BJ (cell line): ENCODE data around the gene PLEKHA5. TPM values are rescaled to one million over a fixed set of nuclear protein-coding genes. Genes with fewer than 3 reads are reported as not detected.

ENCODE experiments used
- CTCF ChIA-PET: fragments of 350-600 bp; formaldehyde crosslinking; extraction: SDS; loops from one replicate; lab custom pipeline; 2021; ENCODE audit warnings: antibody characterized with exemption, inconsistent platforms; lab: Yijun Ruan, JAX
- POLR2A ChIA-PET: fragments of 300-600 bp; sonication (Branson Sonifier 250); formaldehyde crosslinking; extraction: SDS; loops from one replicate; lab custom pipeline; 2021; ENCODE audit warnings: antibody characterized with exemption; lab: Charles Lee
- DNase-seq: peaks from one replicate; pipeline ENCODE4 v3.0.0-alpha.2; 2011; ENCODE audit warnings: low read depth
- H3K27me3 ChIP-seq: 2 replicates; pipeline ENCODE4 v1.6.0; 2011; ENCODE audit warnings: low read length; ENCODE audit not compliant: control insufficient read depth, insufficient read depth
- H3K36me3 ChIP-seq: 2 replicates; pipeline ENCODE4 v1.5.1; 2011; ENCODE audit warnings: low read length; ENCODE audit not compliant: control insufficient read depth, insufficient read depth
- H3K4me3 ChIP-seq: 2 replicates; pipeline ENCODE4 v1.5.1; 2011; ENCODE audit warnings: low read depth, mild to moderate bottlenecking, control low read depth, low read length
- polyA plus RNA-seq: library from polyadenylated mRNA; depleted of rRNA; stranded (reverse); fragments of >200 nt; gene quantifications from 2 replicates; pipeline ENCODE4 v1.2.3, GENCODE V29; 2011
- TF ChIP-seq, protein P1 (sequence below): IDR thresholded peaks from 2 replicates; pipeline ENCODE4 v1.5.1; 2011; ENCODE audit warnings: low read depth, mild to moderate bottlenecking, control low read depth, inconsistent platforms, low read length, moderate library complexity; ENCODE audit not compliant: insufficient read depth

PLEKHA5 gene
- polyA plus RNA-seq, 1 experiment, result 5.8 TPM

- Histone ChIP-seq H3K27me3 (no peaks in the 10 kb centered on the region), H3K36me3 (no peaks in the 10 kb centered on the region), H3K4me3 (no peak overlapping the region)
- ChIA-PET POLR2A (no interaction called here), CTCF (interaction anchor here (0.6 to 1.4 kb wide), 6 partner anchors 12 to 922 kb away, joined by 3 to 5 read pairs (median 3); no protein-coding TSS in a partner anchor)
- TF ChIP-seq, protein P1, sequence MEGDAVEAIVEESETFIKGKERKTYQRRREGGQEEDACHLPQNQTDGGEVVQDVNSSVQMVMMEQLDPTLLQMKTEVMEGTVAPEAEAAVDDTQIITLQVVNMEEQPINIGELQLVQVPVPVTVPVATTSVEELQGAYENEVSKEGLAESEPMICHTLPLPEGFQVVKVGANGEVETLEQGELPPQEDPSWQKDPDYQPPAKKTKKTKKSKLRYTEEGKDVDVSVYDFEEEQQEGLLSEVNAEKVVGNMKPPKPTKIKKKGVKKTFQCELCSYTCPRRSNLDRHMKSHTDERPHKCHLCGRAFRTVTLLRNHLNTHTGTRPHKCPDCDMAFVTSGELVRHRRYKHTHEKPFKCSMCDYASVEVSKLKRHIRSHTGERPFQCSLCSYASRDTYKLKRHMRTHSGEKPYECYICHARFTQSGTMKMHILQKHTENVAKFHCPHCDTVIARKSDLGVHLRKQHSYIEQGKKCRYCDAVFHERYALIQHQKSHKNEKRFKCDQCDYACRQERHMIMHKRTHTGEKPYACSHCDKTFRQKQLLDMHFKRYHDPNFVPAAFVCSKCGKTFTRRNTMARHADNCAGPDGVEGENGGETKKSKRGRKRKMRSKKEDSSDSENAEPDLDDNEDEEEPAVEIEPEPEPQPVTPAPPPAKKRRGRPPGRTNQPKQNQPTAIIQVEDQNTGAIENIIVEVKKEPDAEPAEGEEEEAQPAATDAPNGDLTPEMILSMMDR, result peak; percentile 22; the same call in 1 of the 2 replicates
- DNase-seq, result no peak
Observed at GRCh38 chr12:19181666-19182426, 52.3 kb downstream of the PLEKHA5 start.

GRCh38 chr12:19183121-19183838 lies 53.7 kb downstream of the PLEKHA5 start:
- ChIA-PET POLR2A (no interaction called here), CTCF (interaction anchor here (0.6 to 1.4 kb wide), 10 partner anchors 10 to 753 kb away, joined by 3 to 5 read pairs (median 3); no protein-coding TSS in a partner anchor)
- Histone ChIP-seq H3K36me3 (no peaks in the 10 kb centered on the region), H3K4me3 (no peak overlapping the region), H3K27me3 (no peaks in the 10 kb centered on the region)
- TF ChIP-seq, protein P1, result peak; percentile 31
- no peak for DNase-seq

DNA sequence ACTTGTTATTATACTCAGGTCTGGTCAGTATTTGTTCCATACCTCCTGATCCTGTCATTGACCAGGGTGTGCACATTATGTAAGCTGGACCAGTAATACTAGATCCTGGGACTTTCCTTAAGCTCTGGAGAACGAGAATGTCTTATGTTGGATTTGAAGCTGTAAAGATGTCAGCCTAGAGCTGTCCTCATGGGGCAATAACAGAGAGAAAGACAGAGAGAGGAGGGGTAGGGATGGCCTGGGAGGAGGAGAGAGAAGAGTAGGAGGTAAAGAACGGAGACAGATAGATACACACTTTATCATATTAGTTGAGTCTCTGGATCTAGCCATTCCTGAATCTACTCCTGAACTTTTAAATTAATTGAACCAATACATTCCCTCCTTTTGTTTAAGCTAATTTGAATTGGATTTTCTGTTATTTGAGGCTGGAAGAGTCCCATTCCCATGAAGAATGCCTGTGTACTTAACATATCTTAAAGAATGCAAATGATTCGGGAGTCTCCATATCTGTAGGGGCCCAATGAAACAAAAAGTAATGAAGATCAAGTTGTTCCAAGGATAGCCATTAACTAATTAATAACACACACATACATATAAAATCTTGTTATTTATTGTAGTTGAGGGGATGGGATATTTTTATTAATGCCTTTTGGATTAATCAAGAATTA lies 55.9 kb downstream of the PLEKHA5 start:
- H3K27me3 ChIP-seq, result no peaks in the 10 kb centered on the region
- TF ChIP-seq, protein P1, result no peak
- ChIA-PET POLR2A (no interaction called here), CTCF (interaction anchor here (1.0 to 2.4 kb wide), 6 partner anchors 13 to 755 kb away, joined by 3 to 9 read pairs (median 4); no protein-coding TSS in a partner anchor)
- no peaks in the 10 kb centered on the region for H3K36me3 ChIP-seq
- no peak overlapping the region for H3K4me3 ChIP-seq
- DNase-seq, result no peak

DNA sequence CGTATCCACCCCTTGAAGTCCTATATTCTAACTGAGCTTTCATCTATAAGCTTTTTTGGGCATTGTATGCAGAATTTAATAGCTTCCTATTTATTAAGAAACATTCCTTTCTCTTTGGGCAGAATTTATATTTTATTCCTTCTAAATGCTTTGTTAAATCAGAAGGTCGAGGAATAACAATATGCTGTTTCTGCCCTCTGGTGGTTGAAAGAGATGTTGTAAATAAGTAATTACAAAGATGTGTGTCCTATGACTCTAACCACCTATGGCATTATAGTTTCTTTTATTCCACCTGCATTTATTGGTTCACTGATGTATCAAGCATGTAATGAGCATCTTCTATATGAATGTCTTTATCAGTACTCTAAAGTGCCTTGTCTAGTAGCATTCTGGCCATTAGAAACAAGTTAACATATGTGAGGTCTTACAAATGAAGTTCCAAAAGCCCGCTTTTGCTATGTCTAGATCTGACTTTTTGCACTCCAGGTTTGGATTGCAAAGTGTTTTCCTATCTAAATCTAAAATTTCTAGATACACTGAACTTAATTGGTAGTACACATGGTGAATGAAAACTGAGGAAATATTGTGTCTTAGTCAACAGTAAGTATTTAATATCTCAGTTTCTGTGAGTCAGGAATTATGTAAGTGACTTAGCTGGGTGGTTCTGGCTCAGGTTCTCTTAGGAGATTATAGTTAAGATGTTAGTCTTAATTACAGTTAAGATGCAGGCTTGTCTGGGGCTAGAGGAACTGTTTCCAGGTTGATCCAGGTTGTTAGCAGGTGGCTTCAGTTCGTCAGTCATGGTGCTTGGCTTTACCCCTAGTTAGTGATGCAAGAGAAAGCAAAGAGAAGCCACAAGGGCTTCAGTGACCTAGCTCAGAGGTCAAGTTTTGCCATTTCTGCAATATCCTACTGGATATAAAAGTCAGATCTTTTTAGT lies 57.5 kb downstream of the PLEKHA5 start:
- no peaks in the 10 kb centered on the region for H3K36me3 ChIP-seq
- no peaks in the 10 kb centered on the region for H3K27me3 ChIP-seq
- H3K4me3 ChIP-seq, result no peak overlapping the region
- ChIA-PET CTCF (interaction anchor here (0.6 to 2.4 kb wide), 22 partner anchors 10 to 940 kb away, joined by 3 to 12 read pairs (median 4); no protein-coding TSS in a partner anchor), POLR2A (interaction anchor here (0.5 kb wide), 1 partner anchor 46 kb away, joined by 4 read pairs; no protein-coding TSS in a partner anchor)
- DNase-seq, result no peak
- TF ChIP-seq, protein P1, result peak; percentile 49
